ENCODE data around the gene ZAP70. TPM values are rescaled to one million over a fixed set of nuclear protein-coding genes. Genes with fewer than 3 reads are reported as not detected.
A peak's percentile ranks its signal among the peaks of the same experiment; 100 is the strongest.

ZAP70 gene
- total RNA-seq, 1 donor from 2014 or later = 240 TPM

GRCh38 chr2:97715951-97716694, 2.7 kb downstream of the ZAP70 start:
- H3K9me3 Mint-ChIP-seq = no peaks in the 10 kb centered on the region
- H3K4me1 Mint-ChIP-seq = peaks cover 83% of the 10 kb centered on the region
- no peaks in the 10 kb centered on the region for H3K27me3 Mint-ChIP-seq
- H3K27ac Mint-ChIP-seq = peak overlapping the region; percentile 100
- intact Hi-C loops (cut with micrococcal nuclease) = loop anchor here (10.0 kb wide), 1 partner anchor 279 kb away; the partner anchor contains the start of gene TMEM131
- H3K4me3 Mint-ChIP-seq = peak overlapping the region; percentile 92
- peaks cover 64% of the 10 kb centered on the region for H3K36me3 Mint-ChIP-seq (ENCODE audit: low read depth)
- DNase-seq = no peak

GRCh38 chr2:97716695-97717612, 3.6 kb downstream of the ZAP70 start:
- Mint-ChIP-seq H3K4me1 (peaks cover 76% of the 10 kb centered on the region), H3K36me3 (ENCODE audit: low read depth) (peaks cover 65% of the 10 kb centered on the region), H3K27me3 (no peaks in the 10 kb centered on the region), H3K27ac (peak overlapping the region; percentile 86), H3K4me3 (peak overlapping the region; percentile 92), H3K9me3 (no peaks in the 10 kb centered on the region)
- intact Hi-C loops (cut with micrococcal nuclease) = loop anchor here (10.0 kb wide), 1 partner anchor 278 kb away; the partner anchor contains the start of gene TMEM131
- no peak for DNase-seq

GRCh38 chr2:97717613-97717995, 4.2 kb downstream of the ZAP70 start:
- Mint-ChIP-seq H3K4me3 (peak overlapping the region; percentile 92), H3K4me1 (peaks cover 72% of the 10 kb centered on the region), H3K9me3 (no peaks in the 10 kb centered on the region), H3K27me3 (no peaks in the 10 kb centered on the region), H3K36me3 (ENCODE audit: low read depth) (peaks cover 69% of the 10 kb centered on the region), H3K27ac (peak overlapping the region; percentile 86)
- no peak for DNase-seq
- intact Hi-C loops (cut with micrococcal nuclease) = loop anchor here (10.0 kb wide), 1 partner anchor 277 kb away; the partner anchor contains the start of gene TMEM131

- H3K36me3 Mint-ChIP-seq (ENCODE audit: low read depth) = peaks cover 75% of the 10 kb centered on the region
These were observed 4.9 kb downstream of the ZAP70 start for GRCh38 chr2:97718051-97718882.

GRCh38 chr2:97718942-97719341, 5.6 kb downstream of the ZAP70 start:
- peaks cover 75% of the 10 kb centered on the region for H3K36me3 Mint-ChIP-seq (ENCODE audit: low read depth)
- peaks cover 69% of the 10 kb centered on the region for H3K4me1 Mint-ChIP-seq
- H3K4me3 Mint-ChIP-seq = peak overlapping the region; percentile 92
- H3K27ac Mint-ChIP-seq = peak overlapping the region; percentile 86
- no peaks in the 10 kb centered on the region for H3K27me3 Mint-ChIP-seq
- DNase-seq = no peak
- intact Hi-C loops (cut with micrococcal nuclease) = loop anchor here (1.0 to 10.0 kb wide), 2 partner anchors 9 to 276 kb away; partner anchors contain the start of gene TMEM131
- H3K9me3 Mint-ChIP-seq = no peaks in the 10 kb centered on the region

More at GRCh38 chr2:97718051-97718882, 4.9 kb downstream of the ZAP70 start:
- H3K27ac Mint-ChIP-seq = peak overlapping the region; percentile 86
- peak overlapping the region; percentile 92 for H3K4me3 Mint-ChIP-seq
- peaks cover 71% of the 10 kb centered on the region for H3K4me1 Mint-ChIP-seq
- intact Hi-C loops (cut with micrococcal nuclease) = loop anchor here (1.0 to 10.0 kb wide), 2 partner anchors 8 to 277 kb away; partner anchors contain the start of gene TMEM131
- peak; percentile 92 for DNase-seq
- H3K27me3 Mint-ChIP-seq = no peaks in the 10 kb centered on the region
- H3K9me3 Mint-ChIP-seq = no peaks in the 10 kb centered on the region

GRCh38 chr2:97719362-97720155, 6.2 kb downstream of the ZAP70 start:
- peaks cover 66% of the 10 kb centered on the region for H3K4me1 Mint-ChIP-seq
- no peaks in the 10 kb centered on the region for H3K9me3 Mint-ChIP-seq
- peak overlapping the region; percentile 92 for H3K4me3 Mint-ChIP-seq
- intact Hi-C loops (cut with micrococcal nuclease) = loop anchor here (10.0 kb wide), 1 partner anchor 275 kb away; the partner anchor contains the start of gene TMEM131
- peak overlapping the region; percentile 86 for H3K27ac Mint-ChIP-seq
- H3K36me3 Mint-ChIP-seq (ENCODE audit: low read depth) = peaks cover 75% of the 10 kb centered on the region
- DNase-seq = no peak
- no peaks in the 10 kb centered on the region for H3K27me3 Mint-ChIP-seq

GRCh38 chr2:97720746-97721145, 7.4 kb downstream of the ZAP70 start:
- DNase-seq = no peak
- H3K27me3 Mint-ChIP-seq = no peaks in the 10 kb centered on the region
- peak overlapping the region; percentile 55 for H3K4me3 Mint-ChIP-seq
- H3K4me1 Mint-ChIP-seq = peaks cover 60% of the 10 kb centered on the region
- H3K27ac Mint-ChIP-seq = peak overlapping the region; percentile 71
- H3K36me3 Mint-ChIP-seq (ENCODE audit: low read depth) = peaks cover 75% of the 10 kb centered on the region
- intact Hi-C loops (cut with micrococcal nuclease) = no loop called here
- no peaks in the 10 kb centered on the region for H3K9me3 Mint-ChIP-seq

- intact Hi-C loops (cut with micrococcal nuclease) = no loop called here
- H3K27me3 Mint-ChIP-seq = no peaks in the 10 kb centered on the region
These were observed 8.9 kb downstream of the ZAP70 start for GRCh38 chr2:97722227-97722626.

GRCh38 chr2:97723156-97724072, 10.0 kb downstream of the ZAP70 start:
- peaks cover 3% of the 10 kb centered on the region for H3K9me3 Mint-ChIP-seq
- peaks cover 53% of the 10 kb centered on the region for H3K4me1 Mint-ChIP-seq
- intact Hi-C loops (cut with micrococcal nuclease) = no loop called here
- H3K27ac Mint-ChIP-seq = no peak overlapping the region
- no peaks in the 10 kb centered on the region for H3K27me3 Mint-ChIP-seq
- no peak for DNase-seq
- peaks cover 81% of the 10 kb centered on the region for H3K36me3 Mint-ChIP-seq (ENCODE audit: low read depth)
- H3K4me3 Mint-ChIP-seq = no peak overlapping the region

More at GRCh38 chr2:97722227-97722626, 8.9 kb downstream of the ZAP70 start:
- DNase-seq = no peak
- H3K4me3 Mint-ChIP-seq = no peak overlapping the region
- no peak overlapping the region for H3K27ac Mint-ChIP-seq
- H3K9me3 Mint-ChIP-seq = peaks cover 3% of the 10 kb centered on the region
- H3K4me1 Mint-ChIP-seq = peaks cover 54% of the 10 kb centered on the region
- H3K36me3 Mint-ChIP-seq (ENCODE audit: low read depth) = peaks cover 79% of the 10 kb centered on the region

GRCh38 chr2:97724073-97724410, 10.7 kb downstream of the ZAP70 start:
- Mint-ChIP-seq H3K4me3 (no peak overlapping the region), H3K27me3 (no peaks in the 10 kb centered on the region), H3K9me3 (peaks cover 5% of the 10 kb centered on the region), H3K4me1 (peaks cover 48% of the 10 kb centered on the region), H3K27ac (no peak overlapping the region), H3K36me3 (ENCODE audit: low read depth) (peaks cover 81% of the 10 kb centered on the region)
- intact Hi-C loops (cut with micrococcal nuclease) = no loop called here
- no peak for DNase-seq

- Mint-ChIP-seq H3K9me3 (peaks cover 6% of the 10 kb centered on the region), H3K4me1 (peaks cover 44% of the 10 kb centered on the region), H3K4me3 (no peak overlapping the region), H3K36me3 (ENCODE audit: low read depth) (peaks cover 82% of the 10 kb centered on the region), H3K27me3 (no peaks in the 10 kb centered on the region), H3K27ac (no peak overlapping the region)
- no peak for DNase-seq
- intact Hi-C loops (cut with micrococcal nuclease) = no loop called here
These were observed 11.1 kb downstream of the ZAP70 start for GRCh38 chr2:97724501-97724900.
